HG02943 (cell line): Measurements from ENCODE around the gene MCU.

Experiments
- ATAC-seq: cut with Tn5 transposase; IDR thresholded peaks from one replicate; pipeline ENCODE4 v1.9.1; 2021; ENCODE audit warnings: mild to moderate bottlenecking, low read depth, moderate library complexity; ENCODE audit not compliant: unreplicated experiment

The MCU gene

DNA sequence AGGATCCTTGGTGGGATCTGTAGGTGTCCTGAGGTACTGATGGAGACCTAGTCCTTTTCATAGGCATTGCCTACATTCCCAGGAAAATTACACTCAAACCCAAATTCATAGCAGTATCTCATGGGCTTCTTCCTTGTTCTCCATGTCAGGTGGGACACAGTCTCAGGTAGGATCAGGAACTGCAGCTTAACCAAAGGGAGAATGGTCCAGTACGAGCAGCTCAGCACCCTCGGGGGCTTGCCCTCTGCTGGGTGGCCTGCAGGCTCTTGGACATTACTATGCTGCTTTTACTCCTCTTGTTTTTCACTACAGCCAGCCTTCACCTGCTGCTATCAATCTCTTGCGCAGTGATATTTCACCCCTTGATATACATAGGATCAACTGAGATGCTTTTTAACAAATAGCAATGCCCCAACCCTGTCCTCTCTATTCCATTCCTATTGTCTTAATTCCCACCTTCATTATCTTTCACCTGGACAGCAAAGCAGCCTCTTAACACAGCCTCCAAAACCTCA, 234.1 kb downstream of the MCU start:
- no peak for ATAC-seq

DNA sequence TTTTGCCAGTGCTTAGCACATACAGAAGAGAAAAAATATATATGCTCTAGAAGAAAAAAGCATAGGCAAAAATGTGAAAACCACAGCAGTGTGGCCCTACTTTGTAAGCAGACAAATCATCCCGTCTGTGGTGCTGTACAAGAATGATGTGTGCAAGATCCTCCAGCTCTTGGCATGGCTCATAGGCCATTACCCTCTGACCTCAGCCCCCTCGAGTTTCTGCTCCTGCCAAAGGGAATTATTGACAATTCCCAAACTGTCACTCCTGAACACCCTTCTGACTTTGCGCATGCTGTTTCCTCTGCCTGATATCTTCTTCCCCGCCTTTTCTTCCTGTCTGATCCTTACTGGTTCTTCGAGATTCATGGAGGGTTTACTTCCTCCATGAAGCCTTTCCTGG, 235.5 kb downstream of the MCU start:
- no peak for ATAC-seq

DNA sequence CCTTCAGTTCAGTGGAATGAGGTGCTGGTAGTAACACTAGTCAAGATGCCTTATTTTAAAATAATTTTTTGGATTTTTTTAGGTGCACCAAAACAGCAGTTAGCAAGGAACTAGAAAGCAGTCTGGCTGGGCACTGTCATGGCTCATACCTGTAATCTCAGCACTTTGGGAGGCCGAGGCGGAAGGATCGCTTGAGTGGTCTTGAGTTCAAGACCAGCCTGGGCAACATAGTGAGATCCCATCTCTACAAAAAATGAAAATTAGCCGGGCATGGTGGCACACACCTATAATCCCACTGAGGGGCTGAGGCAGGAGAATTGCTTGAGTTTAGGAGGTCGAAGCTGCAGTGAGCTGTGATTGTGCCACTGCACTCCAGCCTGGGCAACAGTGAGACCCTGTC, 236.9 kb downstream of the MCU start:
- no peak for ATAC-seq

DNA sequence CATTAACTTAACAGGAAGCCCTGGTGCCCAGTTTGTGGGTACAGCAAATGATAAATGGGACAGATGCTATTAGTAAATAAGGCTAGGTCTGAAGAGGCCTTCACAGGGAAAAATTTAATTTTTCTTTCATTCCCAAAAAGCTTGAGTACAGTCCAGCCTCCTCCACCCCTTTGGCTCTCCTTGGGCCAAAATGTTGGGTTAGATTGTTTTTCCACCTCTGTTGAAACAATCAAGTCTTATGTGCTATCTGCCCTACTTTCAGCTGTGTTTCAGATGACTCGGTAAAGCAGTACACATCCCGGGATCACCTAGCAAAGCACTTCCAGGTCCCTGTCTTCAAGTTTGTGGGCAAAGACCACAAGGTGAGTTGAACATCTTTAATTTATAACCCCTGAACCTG, 238.3 kb downstream of the MCU start:
- no peak for ATAC-seq

DNA sequence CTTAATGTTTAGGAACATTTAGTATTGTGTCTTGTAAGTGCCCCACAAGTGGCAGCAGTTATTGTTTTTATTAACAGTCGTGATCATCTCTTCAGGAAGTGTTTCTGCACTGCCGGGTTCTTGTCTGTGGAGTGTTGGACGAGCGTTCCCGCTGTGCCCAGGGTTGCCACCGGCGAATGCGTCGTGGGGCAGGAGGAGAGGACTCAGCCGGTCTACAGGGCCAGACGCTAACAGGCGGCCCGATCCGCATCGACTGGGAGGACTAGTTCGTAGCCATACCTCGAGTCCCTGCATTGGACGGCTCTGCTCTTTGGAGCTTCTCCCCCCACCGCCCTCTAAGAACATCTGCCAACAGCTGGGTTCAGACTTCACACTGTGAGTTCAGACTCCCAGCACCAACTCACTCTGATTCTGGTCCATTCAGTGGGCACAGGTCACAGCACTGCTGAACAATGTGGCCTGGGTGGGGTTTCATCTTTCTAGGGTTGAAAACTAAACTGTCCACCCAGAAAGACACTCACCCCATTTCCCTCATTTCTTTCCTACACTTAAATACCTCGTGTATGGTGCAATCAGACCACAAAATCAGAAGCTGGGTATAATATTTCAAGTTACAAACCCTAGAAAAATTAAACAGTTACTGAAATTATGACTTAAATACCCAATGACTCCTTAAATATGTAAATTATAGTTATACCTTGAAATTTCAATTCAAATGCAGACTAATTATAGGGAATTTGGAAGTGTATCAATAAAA, 240.5 kb downstream of the MCU start:
- no peak for ATAC-seq

DNA sequence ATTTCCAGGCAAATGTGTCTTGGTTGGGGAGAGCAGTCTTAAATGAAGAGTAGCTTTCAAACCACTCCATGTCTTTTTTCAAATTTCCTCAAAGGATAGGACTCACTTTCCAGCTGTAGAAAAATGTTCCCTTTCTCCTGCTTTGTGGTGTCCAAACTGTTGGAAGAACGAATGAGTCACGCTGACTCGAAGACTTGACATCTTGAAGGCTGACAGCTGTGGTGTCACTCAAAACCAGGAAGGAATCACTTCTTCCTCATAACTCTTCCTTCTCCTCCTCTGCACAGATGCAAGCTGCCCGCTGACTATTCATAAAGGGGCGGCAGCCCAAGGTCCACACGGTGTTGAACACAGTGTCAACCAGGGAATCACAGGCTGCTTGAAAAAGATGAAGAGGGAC, 243.4 kb downstream of the MCU start:
- ATAC-seq = no peak
